GM23248 (cell line): ENCODE measurements around the gene SCN8A.

Experiments used
- EZH2 ChIP-seq: fragments of 200-600 bp; sonication (generic); IDR thresholded peaks from 2 replicates; pipeline ENCODE4 v1.6.1; 2018; ENCODE audit warnings: antibody characterized with exemption, mild to moderate bottlenecking; ENCODE audit not compliant: insufficient read depth, poor library complexity, severe bottlenecking
- EZH2phosphoT487 ChIP-seq: fragments of 200-600 bp; sonication (generic); IDR thresholded peaks from 2 replicates; pipeline ENCODE4 v1.6.1; 2018; ENCODE audit warnings: antibody characterized with exemption, moderate library complexity, mild to moderate bottlenecking, low read depth; ENCODE audit not compliant: insufficient read depth

DNA sequence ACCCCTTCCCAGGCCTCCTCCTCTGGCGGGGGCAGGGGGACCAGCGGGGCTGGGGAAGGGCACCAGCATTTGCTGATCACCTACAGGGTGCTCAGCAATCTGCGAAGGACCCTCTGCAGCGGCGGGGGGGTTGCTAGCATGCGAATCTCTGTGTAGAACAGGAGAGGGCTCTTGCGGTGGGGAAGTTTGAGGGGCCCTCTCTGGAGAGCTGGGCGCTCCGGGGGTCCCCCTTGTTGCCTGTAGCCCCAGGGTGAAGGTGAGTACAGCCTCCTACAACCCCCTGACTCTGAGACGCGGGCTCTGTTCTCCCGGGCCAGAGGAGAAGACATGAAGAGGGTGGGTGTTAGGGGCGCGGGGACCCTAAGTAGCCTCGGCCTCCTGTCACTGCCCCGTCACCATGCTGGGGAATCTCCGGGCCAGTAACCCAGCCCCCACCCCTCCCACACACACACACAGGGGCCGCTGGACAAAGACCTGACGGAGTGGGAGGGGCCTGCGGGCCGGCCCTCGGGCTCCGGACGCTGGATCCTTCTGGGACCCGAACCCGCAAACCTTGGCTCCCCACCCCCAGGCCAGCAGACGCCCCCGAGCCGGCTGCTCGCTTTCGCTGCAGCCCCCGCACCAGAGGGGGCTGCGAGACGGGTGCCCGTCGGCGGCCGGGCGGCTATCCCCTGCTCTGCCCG is 256.8 kb downstream of the SCN8A start:
- no peak for TF ChIP-seq EZH2phosphoT487
- peak; percentile 34 for TF ChIP-seq EZH2
